NOMO-1 (cell line): ENCODE measurements around the gene ECE1.

Experiments used
- DNase-seq, 2 experiments: peaks; one replicate each; lab custom pipeline; 2025; ENCODE audit not compliant: unreplicated experiment in 2 of 2; lab: John Stamatoyannopoulos, UW

ECE1 gene

GRCh38 chr1:21325731-21326387, 35.6 kb upstream of the ECE1 start:
- no peak for DNase-seq

- DNase-seq: peak; percentile 70 to 74
Observed at GRCh38 chr1:21325231-21325718, 35.0 kb upstream of the ECE1 start.

GRCh38 chr1:21324368-21325141, 34.3 kb upstream of the ECE1 start:
- peak; percentile 53 to 71 for DNase-seq

- no peak for DNase-seq
Observed at GRCh38 chr1:21323091-21323490, 32.8 kb upstream of the ECE1 start.

- DNase-seq: no peak
Observed at GRCh38 chr1:21322681-21323016, 32.4 kb upstream of the ECE1 start.

GRCh38 chr1:21321963-21322680, 31.9 kb upstream of the ECE1 start:
- no peak for DNase-seq

GRCh38 chr1:21320410-21321108, 30.3 kb upstream of the ECE1 start:
- no peak for DNase-seq

GRCh38 chr1:21319447-21320407, 29.5 kb upstream of the ECE1 start:
- DNase-seq: no peak

- DNase-seq: no peak
Observed at GRCh38 chr1:21318714-21319159, 28.5 kb upstream of the ECE1 start.

GRCh38 chr1:21318057-21318713, 27.9 kb upstream of the ECE1 start:
- no peak for DNase-seq

- no peak for DNase-seq
Observed at GRCh38 chr1:21317690-21318043, 27.4 kb upstream of the ECE1 start.

- no peak for DNase-seq
Observed at GRCh38 chr1:21317035-21317689, 26.9 kb upstream of the ECE1 start.

GRCh38 chr1:21314743-21315396, 24.6 kb upstream of the ECE1 start:
- no peak for DNase-seq

GRCh38 chr1:21313886-21314721, 23.8 kb upstream of the ECE1 start:
- no peak for DNase-seq

GRCh38 chr1:21313203-21313885, 23.1 kb upstream of the ECE1 start:
- no peak for DNase-seq

GRCh38 chr1:21312407-21312992, 22.2 kb upstream of the ECE1 start:
- DNase-seq: no peak

- no peak for DNase-seq
Observed at GRCh38 chr1:21311016-21311415, 20.8 kb upstream of the ECE1 start.
